GM10266 (cell line): Measurements from ENCODE around the gene KSR2.

Experiments
- DNase-seq: peaks from one replicate; pipeline ENCODE4 v3.0.0; 2012; ENCODE audit errors: extremely low spot score
- TF ChIP-seq, protein P1 (sequence below): IDR thresholded peaks from 2 replicates; pipeline ENCODE4 v1.5.1; 2012; ENCODE audit warnings: mild to moderate bottlenecking, low read depth; ENCODE audit not compliant: control insufficient read depth, insufficient read depth; ENCODE audit errors: missing control alignments

KSR2 gene

DNA sequence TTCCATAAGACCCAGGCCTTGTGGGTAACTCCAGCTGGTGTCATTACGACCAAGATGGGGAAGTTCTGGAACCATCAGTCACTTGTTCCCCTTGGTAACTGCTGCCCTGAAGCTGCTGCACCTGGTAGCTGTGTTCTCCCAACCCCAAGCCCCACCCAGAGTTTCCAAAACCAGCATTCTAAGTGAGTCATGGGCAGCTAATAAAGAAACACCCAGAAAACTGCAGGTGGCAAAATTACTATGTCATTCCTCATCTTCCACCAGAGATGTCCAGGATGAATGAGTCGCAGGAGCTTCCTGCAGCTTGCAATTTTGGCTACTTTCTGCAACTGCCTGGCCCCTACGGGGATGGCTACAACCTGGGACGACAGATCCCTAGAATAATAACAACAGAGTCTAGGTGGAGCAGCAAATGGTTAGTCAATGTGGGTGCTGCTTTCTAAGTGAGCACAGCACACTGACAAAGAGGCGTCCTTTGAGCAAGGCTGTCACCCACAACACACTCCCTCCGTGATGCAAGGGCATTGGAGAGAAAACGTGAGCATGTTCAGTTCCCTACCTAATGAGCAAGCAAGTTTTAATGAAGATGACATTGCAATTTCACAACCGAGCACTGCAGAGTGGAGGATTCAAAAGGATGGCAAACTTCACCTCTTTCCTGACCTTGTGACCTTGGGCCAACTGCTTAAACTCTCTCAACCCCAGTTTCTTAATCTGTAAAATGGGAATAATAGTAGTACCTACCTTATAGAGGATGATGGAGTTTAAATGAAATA is 306.0 kb downstream of the KSR2 start:
- no peak for DNase-seq
- TF ChIP-seq, protein P1, sequence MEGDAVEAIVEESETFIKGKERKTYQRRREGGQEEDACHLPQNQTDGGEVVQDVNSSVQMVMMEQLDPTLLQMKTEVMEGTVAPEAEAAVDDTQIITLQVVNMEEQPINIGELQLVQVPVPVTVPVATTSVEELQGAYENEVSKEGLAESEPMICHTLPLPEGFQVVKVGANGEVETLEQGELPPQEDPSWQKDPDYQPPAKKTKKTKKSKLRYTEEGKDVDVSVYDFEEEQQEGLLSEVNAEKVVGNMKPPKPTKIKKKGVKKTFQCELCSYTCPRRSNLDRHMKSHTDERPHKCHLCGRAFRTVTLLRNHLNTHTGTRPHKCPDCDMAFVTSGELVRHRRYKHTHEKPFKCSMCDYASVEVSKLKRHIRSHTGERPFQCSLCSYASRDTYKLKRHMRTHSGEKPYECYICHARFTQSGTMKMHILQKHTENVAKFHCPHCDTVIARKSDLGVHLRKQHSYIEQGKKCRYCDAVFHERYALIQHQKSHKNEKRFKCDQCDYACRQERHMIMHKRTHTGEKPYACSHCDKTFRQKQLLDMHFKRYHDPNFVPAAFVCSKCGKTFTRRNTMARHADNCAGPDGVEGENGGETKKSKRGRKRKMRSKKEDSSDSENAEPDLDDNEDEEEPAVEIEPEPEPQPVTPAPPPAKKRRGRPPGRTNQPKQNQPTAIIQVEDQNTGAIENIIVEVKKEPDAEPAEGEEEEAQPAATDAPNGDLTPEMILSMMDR = no peak

DNA sequence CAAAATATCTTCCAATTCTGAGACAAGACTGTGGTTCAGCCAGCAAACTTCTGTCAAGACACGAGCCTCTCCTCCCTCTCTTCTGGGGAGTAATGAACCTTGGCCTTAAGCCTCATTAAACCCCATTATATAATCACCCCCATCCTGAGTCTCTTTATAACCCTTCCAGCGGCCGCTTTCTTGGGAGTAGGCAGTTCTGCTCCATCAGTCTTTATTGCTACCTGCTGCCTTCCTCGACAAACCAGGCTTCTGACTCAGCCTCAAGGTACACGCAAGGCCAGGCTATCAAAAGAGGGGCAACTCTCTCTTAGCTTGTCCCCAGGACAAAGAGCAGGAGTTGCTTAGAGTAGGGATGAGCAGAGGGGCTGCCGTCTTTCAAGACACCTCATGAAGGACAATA is 306.6 kb downstream of the KSR2 start:
- TF ChIP-seq, protein P1 = no peak
- no peak for DNase-seq

DNA sequence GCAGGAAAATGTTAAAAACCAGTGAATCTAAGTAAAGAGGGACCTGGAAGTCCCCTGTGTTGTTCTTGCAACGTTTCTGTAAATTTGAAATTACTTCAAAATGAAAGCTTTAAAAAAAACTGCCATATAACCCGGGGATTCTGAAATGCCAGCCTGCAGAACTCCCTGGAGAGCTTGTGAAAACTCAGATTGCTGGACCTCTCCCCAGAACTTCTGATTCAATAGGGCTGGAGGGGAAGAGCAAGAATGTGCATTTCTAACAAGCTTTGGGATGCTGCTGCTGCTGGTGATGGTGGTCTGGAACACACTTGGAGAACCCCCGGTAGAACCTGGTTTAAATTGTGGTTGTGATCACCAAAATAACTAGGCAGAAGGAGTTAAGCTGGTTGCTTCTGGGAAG is 307.3 kb downstream of the KSR2 start:
- no peak for DNase-seq
- TF ChIP-seq, protein P1 = no peak

DNA sequence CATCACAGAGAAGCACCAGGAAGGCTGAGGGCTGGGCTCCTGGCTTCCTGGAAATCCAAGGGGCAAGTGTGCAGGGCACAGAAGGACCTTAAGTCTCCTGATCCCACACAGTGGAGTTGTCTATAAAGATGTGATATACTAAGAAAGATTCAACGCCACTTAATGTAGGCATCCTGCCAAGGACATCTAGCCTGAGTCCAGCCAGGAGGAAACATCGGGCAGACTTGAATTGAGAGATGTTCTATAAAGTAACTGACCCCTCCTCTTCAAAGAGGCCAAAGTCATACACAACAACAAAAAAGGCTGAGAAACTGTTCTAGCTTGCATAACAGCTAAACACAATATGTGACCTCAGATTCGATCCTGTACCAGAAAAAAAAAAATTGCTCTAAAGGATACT is 307.9 kb downstream of the KSR2 start:
- TF ChIP-seq, protein P1 = no peak
- DNase-seq = no peak

DNA sequence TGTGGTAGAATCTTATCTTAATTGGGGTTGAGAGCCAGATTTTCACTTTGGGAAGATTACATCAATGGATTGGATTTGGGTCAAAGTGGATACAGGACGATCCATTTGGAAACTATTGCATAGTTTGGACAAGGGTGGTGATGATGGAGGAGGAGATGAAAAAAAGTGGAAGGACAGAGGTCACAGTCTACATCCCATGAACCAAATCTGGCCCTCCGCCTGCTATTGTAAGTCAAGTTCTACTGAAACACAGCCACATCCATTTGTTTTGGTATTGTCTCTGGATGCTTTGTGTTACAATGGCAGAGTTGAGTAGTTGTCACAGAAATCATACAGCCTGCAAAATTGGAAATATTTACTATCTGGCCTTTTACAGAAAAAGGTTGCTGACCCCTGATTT is 310.6 kb downstream of the KSR2 start:
- DNase-seq = no peak

DNA sequence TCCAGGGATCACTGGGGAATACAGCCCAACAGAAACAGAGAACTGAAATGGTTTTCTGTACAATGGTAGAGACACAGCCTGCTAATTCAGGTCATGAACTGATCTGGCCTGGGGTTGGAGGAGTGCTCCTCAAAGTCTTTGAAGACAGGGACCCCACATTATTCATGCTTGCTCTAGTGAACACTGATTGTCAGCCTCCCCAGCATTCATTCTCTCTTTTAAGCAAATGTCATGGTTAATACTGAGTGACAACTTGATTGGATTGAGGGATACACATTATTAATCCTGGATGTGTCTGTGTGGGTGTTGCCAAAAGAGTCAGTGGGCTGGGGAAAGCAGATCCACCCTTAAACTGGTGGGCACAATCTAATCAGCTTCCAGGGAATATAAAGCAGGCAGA is 319.0 kb downstream of the KSR2 start:
- TF ChIP-seq, protein P1 = no peak
- no peak for DNase-seq

More for the DNA sequence above, 310.6 kb downstream of the KSR2 start:
- TF ChIP-seq, protein P1 = no peak

DNA sequence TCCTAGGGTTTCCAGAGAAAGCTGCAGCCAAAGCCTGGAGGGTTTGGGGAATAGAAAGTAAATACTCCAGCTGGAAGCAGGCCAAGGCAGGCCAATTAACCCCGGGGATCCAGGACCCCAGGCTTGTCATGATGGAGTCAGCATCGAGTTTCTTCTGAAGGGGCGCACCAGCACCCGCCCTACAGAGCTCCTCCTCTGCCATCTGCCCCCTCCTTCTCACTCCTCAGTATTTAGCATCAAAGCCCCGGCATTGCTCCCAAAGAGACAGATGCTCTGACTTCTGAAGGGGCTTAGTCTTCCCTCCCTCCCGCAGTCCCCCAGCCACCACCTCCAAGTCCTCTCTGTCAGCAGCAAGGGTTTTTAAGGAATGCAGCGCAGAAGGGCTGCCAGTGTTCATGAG is 322.3 kb downstream of the KSR2 start:
- no peak for DNase-seq
- TF ChIP-seq, protein P1 = no peak
